GM18508 (cell line): Measurements from ENCODE around the gene RIPOR1.

Experiments used
- ATAC-seq: cut with Tn5 transposase; IDR thresholded peaks from one replicate; pipeline ENCODE4 v1.9.1; 2021; ENCODE audit warnings: moderate number of reproducible peaks; ENCODE audit not compliant: insufficient read depth, unreplicated experiment

The RIPOR1 gene

DNA sequence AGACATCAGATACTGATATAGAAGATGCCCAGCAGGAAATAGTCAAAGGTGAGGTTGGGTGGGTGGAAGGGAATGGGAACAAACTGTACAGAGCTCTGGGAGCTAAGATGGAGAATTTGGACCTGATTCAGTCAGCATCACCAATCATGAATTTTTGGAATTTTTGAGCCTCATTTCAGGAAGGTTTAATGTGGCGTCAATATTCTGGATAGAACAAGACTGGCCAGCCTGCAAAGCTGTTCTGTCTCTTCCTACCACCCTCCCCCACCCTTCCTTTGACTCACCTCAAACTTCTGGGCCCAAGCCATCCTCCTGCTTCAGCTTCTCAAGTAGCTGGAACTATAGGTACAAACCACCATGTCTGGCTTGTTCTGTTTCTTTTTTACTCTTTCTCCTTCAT lies 66.3 kb downstream of the RIPOR1 start:
- no peak for ATAC-seq
